Kidney epithelial cell (primary cell): Measurements from ENCODE around the gene MAML2. TPM values are rescaled to one million over a fixed set of nuclear protein-coding genes. Genes with fewer than 3 reads are reported as not detected.

Experiments
- DNase-seq: peaks from one replicate; pipeline ENCODE4 v3.0.0-alpha.2; 2010; ENCODE audit warnings: low read depth
- H3K27me3 ChIP-seq: 2 replicates; pipeline ENCODE4 v1.6.0; 2011; ENCODE audit warnings: low read length; ENCODE audit not compliant: control insufficient read depth, insufficient read depth
- H3K36me3 ChIP-seq: 2 replicates; pipeline ENCODE4 v1.5.1; 2011; ENCODE audit warnings: low read length; ENCODE audit not compliant: control insufficient read depth, insufficient read depth
- H3K4me3 ChIP-seq: 2 replicates; pipeline ENCODE4 v1.5.1; 2011; ENCODE audit warnings: low read depth, mild to moderate bottlenecking, control low read depth, low read length
- total RNA-seq: library from RNA; depleted of rRNA; stranded (reverse); fragments of >200 nt; gene quantifications from 2 replicates; pipeline ENCODE4 v1.2.3, GENCODE V29; 2015
- TF ChIP-seq, protein P1 (sequence below): IDR thresholded peaks from 2 replicates; pipeline ENCODE4 v1.5.1; 2011; ENCODE audit warnings: mild to moderate bottlenecking, moderate library complexity, low read length, control low read depth, inconsistent platforms; ENCODE audit not compliant: insufficient read depth, poor library complexity, severe bottlenecking

The MAML2 gene
- total RNA-seq, 1 donor from 2014 or later = 12.3 TPM

DNA sequence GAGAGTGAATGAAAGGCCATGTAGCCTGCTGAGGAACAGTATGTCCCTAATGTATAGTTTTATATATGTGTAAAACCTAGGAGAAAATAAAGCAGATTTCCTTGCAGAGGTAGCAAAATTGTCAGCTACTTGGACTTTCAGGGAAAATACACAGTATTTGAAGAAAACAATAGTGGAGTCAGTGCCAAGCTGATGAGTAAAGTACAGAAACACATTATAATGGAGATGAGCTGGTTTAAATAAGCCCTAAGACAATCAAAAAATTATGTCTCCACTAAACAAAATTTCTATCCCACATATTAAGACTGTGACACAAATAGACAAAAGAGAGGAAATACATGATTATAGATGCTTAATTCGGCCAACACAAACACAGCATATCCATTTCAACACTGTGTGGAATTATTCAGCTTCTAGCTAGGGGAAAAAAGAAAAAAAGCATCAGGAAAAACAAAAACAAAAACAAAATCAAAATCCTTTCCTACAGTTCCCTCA, 75.9 kb downstream of the MAML2 start:
- no peaks in the 10 kb centered on the region for H3K27me3 ChIP-seq
- H3K36me3 ChIP-seq = no peaks in the 10 kb centered on the region
- TF ChIP-seq, protein P1, sequence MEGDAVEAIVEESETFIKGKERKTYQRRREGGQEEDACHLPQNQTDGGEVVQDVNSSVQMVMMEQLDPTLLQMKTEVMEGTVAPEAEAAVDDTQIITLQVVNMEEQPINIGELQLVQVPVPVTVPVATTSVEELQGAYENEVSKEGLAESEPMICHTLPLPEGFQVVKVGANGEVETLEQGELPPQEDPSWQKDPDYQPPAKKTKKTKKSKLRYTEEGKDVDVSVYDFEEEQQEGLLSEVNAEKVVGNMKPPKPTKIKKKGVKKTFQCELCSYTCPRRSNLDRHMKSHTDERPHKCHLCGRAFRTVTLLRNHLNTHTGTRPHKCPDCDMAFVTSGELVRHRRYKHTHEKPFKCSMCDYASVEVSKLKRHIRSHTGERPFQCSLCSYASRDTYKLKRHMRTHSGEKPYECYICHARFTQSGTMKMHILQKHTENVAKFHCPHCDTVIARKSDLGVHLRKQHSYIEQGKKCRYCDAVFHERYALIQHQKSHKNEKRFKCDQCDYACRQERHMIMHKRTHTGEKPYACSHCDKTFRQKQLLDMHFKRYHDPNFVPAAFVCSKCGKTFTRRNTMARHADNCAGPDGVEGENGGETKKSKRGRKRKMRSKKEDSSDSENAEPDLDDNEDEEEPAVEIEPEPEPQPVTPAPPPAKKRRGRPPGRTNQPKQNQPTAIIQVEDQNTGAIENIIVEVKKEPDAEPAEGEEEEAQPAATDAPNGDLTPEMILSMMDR = no peak
- no peak overlapping the region for H3K4me3 ChIP-seq
- no peak for DNase-seq

DNA sequence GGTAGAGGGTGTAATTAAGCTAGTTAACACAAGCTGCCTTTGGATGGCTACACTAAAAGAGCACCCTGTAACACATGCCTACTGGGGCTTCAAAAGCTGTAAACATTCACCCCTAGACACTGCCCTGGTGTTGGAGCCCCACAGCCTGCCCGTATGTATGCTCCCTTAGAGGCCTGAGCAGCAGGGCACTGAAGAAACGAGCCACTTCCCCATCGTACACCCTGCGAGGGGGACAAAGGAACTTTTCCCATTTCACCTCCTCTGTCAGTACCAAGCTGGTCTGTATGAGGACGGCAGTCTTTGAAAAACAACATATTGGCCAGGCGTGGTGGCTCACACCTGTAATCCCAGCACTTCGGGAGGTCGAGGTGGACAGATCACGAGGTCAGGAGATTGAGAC, 77.0 kb downstream of the MAML2 start:
- DNase-seq = no peak
- Histone ChIP-seq H3K36me3 (no peaks in the 10 kb centered on the region), H3K4me3 (no peak overlapping the region), H3K27me3 (no peaks in the 10 kb centered on the region)
- TF ChIP-seq, protein P1 = no peak

- H3K27me3 ChIP-seq = no peaks in the 10 kb centered on the region
- TF ChIP-seq, protein P1 = no peak
- DNase-seq = no peak
Measured at GRCh38 chr11:96265220-96265737, 77.7 kb downstream of the MAML2 start.

GRCh38 chr11:96264364-96264763, 78.6 kb downstream of the MAML2 start:
- Histone ChIP-seq H3K27me3 (no peaks in the 10 kb centered on the region), H3K36me3 (no peaks in the 10 kb centered on the region), H3K4me3 (no peak overlapping the region)
- no peak for DNase-seq
- TF ChIP-seq, protein P1 = no peak

More at GRCh38 chr11:96265220-96265737, 77.7 kb downstream of the MAML2 start:
- Histone ChIP-seq H3K36me3 (no peaks in the 10 kb centered on the region), H3K4me3 (no peak overlapping the region)

DNA sequence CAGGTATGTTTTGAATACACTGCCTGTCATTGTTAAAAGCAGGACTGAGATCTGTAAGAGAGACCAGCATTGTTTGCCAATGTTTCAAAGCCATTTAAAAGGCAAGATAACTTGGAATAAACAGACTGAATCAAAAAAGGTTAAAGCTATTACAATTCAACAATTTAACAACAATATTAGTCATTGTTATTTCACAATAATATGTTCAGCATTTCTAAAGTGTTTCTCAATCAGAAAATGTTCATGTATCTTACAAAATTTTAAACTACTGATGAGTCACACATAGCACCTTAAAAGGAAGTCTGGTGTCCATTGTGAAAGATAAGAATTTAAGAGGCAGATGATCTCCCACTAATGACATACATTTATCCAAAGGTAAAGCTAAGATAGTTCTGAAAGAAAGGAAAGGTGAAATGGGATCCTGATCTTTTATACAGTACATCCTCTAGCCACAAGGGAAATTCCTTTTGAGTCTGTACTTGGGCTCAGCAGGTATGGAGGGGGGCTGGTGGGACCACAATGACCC, 79.7 kb downstream of the MAML2 start:
- Histone ChIP-seq H3K27me3 (no peaks in the 10 kb centered on the region), H3K36me3 (no peaks in the 10 kb centered on the region), H3K4me3 (no peak overlapping the region)
- TF ChIP-seq, protein P1 = no peak
- DNase-seq = no peak

DNA sequence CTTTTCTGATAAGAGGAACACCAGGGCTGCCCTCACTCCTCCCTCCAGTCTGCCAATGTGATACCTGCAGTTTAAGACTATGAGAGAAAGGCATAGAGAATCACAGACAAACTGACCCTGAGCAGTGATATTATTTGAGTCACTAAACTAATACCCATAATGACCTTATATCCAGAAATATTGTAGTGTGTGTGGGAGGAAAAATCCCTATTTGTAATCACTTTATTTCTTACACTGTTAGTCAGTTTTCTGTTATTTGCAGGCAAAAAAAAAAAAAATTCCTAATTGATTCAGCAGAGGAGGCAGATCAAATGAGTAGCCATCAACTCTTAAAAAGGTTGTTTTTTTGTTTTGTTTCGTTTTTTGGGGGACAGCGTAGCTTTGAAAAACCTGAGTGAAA, 82.5 kb downstream of the MAML2 start:
- no peak overlapping the region for H3K4me3 ChIP-seq
- no peaks in the 10 kb centered on the region for H3K27me3 ChIP-seq
- no peak for DNase-seq
- TF ChIP-seq, protein P1 = no peak
- no peaks in the 10 kb centered on the region for H3K36me3 ChIP-seq
